T-helper 1 cell treated with Interleukin-12 subunit alpha and Interleukin-12 subunit beta and Interleukin-4 antibody, amounts not matched to agents 30 ng/mL and 1 ng/mL, for 36 hours (primary cell): ENCODE data around the gene TEDC2. TPM values are rescaled to one million over a fixed set of nuclear protein-coding genes. Genes with fewer than 3 reads are reported as not detected.
"Not testable (repeated sequence)": the region's sequence is repeated elsewhere in the genome, so short reads cannot be mapped to it uniquely, and the experiment has no call there.

ENCODE experiments used
- intact Hi-C: fragments of 100-400 bp; cut with micrococcal nuclease; formaldehyde crosslinking; loops from one replicate; pipeline ENCODE4 v1.15.1; 2024
- total RNA-seq: library from RNA; stranded (reverse); gene quantifications from 2 replicates; pipeline ENCODE4 v1.2.3, GENCODE V29; 2022

Gene TEDC2
- 19.0 and 19.6 TPM in 2 replicates for total RNA-seq

- intact Hi-C loops = loop anchor here (1.0 to 2.0 kb wide), 4 partner anchors 31 to 77 kb away; partner anchors contain the start of genes ATP6V0C and CCNF
These were observed at the start of gene TEDC2 for GRCh38 chr16:2459647-2460390. TSS of gene TEDC2 (plus strand) at chr16:2460109. CDS start at chr16:2460145, 36 bp downstream.

- intact Hi-C loops = no loop called here
These were observed 44.8 kb upstream of the TEDC2 start for GRCh38 chr16:2415085-2415484.

- intact Hi-C loops = loop anchor here (10.0 kb wide), 1 partner anchor 395 kb away; the partner anchor contains the start of gene NHERF2
These were observed 39.9 kb upstream of the TEDC2 start for GRCh38 chr16:2420035-2420434.

- intact Hi-C loops = loop anchor here (10.0 kb wide), 1 partner anchor 397 kb away; the partner anchor contains the start of gene NHERF2
These were observed 37.6 kb upstream of the TEDC2 start for GRCh38 chr16:2422123-2422867.

- intact Hi-C loops = loop anchor here (5.0 to 10.0 kb wide), 3 partner anchors 232 to 747 kb away; partner anchors contain the start of genes JPT2 and NHERF2
These were observed 35.6 kb upstream of the TEDC2 start for GRCh38 chr16:2424061-2425007.

GRCh38 chr16:2425008-2425518, 34.8 kb upstream of the TEDC2 start:
- intact Hi-C loops = loop anchor here (5.0 to 10.0 kb wide), 3 partner anchors 233 to 748 kb away; partner anchors contain the start of genes JPT2 and NHERF2

GRCh38 chr16:2425825-2426430, 34.0 kb upstream of the TEDC2 start:
- intact Hi-C loops = loop anchor here (5.0 to 10.0 kb wide), 3 partner anchors 234 to 749 kb away; partner anchors contain the start of genes JPT2 and NHERF2

- intact Hi-C loops = loop anchor here (5.0 to 10.0 kb wide), 3 partner anchors 235 to 750 kb away; partner anchors contain the start of genes JPT2 and NHERF2
These were observed 33.0 kb upstream of the TEDC2 start for GRCh38 chr16:2426941-2427361.

- intact Hi-C loops = loop anchor here (5.0 to 10.0 kb wide), 3 partner anchors 235 to 750 kb away; partner anchors contain the start of genes JPT2 and NHERF2
These were observed 32.4 kb upstream of the TEDC2 start for GRCh38 chr16:2427526-2427925.

GRCh38 chr16:2428051-2428783, 31.7 kb upstream of the TEDC2 start:
- intact Hi-C loops = loop anchor here (2.0 to 10.0 kb wide), 5 partner anchors 159 to 751 kb away; partner anchors contain the start of genes JPT2, NHERF2, PGP and RNPS1

- intact Hi-C loops = loop anchor here (1.0 to 10.0 kb wide), 10 partner anchors 32 to 751 kb away; partner anchors contain the start of genes ABCA3, ATP6V0C, E4F1 and JPT2
These were observed 31.2 kb upstream of the TEDC2 start for GRCh38 chr16:2428784-2429033.

- intact Hi-C loops = loop anchor here (1.0 to 10.0 kb wide), 10 partner anchors 31 to 752 kb away; partner anchors contain the start of genes ABCA3, ATP6V0C, E4F1 and JPT2
These were observed 30.7 kb upstream of the TEDC2 start, which contains the start of gene CCNF for GRCh38 chr16:2429034-2429770. TSS of gene CCNF (plus strand) at chr16:2429447. CDS start at chr16:2429482, 35 bp downstream.

GRCh38 chr16:2429771-2430663, 29.9 kb upstream of the TEDC2 start:
- intact Hi-C loops = loop anchor here (1.0 to 10.0 kb wide), 11 partner anchors 30 to 753 kb away; partner anchors contain the start of genes ABCA3, ATP6V0C, E4F1 and JPT2

- intact Hi-C loops = no loop called here
These were observed 27.6 kb upstream of the TEDC2 start for GRCh38 chr16:2432286-2432685.

- intact Hi-C loops = no loop called here
These were observed 27.0 kb upstream of the TEDC2 start for GRCh38 chr16:2432801-2433505.

GRCh38 chr16:2435236-2435635, 24.7 kb upstream of the TEDC2 start:
- intact Hi-C loops = not testable (repeated sequence)

GRCh38 chr16:2436110-2436509, 23.8 kb upstream of the TEDC2 start:
- intact Hi-C loops = no loop called here
